GM19351 (cell line): ENCODE measurements around the gene HSDL1.
"Not testable (repeated sequence)": the region's sequence is repeated elsewhere in the genome, so short reads cannot be mapped to it uniquely, and the experiment has no call there.

Source experiments
- ATAC-seq: cut with Tn5 transposase; IDR thresholded peaks from one replicate; pipeline ENCODE4 v1.9.1; 2021; ENCODE audit warnings: mild to moderate bottlenecking, moderate library complexity; ENCODE audit not compliant: unreplicated experiment

HSDL1 gene

DNA sequence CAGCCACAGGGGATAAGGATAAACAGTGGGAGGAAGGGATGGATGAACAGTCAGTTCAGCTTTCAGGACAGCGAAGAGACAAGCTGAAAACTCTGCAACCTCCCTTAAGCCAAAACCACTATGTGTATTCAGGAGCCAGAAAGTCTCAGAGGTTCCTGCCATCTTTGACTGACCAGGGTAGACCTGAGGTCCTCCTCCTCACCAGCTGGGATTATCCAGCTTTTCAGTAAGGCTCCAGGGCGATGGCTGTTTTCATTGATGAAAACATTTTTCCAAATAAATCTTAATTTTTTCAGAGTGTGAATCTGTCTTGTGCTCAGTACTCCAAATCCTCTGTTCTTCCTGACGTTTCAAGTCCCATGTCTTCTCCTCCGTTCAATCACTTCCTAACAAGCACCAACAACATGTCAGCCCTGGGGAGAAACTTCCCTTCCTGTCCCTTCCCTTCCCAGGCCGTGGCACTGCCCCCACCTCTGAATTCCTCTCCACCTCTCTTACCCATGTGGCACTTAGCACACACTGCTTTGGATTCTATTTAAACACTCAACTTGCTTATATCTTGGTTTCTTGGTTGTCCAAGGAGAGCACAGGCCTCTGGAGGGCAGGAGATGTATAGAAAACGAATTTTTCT, 5.2 kb downstream of the HSDL1 start:
- ATAC-seq: no peak

DNA sequence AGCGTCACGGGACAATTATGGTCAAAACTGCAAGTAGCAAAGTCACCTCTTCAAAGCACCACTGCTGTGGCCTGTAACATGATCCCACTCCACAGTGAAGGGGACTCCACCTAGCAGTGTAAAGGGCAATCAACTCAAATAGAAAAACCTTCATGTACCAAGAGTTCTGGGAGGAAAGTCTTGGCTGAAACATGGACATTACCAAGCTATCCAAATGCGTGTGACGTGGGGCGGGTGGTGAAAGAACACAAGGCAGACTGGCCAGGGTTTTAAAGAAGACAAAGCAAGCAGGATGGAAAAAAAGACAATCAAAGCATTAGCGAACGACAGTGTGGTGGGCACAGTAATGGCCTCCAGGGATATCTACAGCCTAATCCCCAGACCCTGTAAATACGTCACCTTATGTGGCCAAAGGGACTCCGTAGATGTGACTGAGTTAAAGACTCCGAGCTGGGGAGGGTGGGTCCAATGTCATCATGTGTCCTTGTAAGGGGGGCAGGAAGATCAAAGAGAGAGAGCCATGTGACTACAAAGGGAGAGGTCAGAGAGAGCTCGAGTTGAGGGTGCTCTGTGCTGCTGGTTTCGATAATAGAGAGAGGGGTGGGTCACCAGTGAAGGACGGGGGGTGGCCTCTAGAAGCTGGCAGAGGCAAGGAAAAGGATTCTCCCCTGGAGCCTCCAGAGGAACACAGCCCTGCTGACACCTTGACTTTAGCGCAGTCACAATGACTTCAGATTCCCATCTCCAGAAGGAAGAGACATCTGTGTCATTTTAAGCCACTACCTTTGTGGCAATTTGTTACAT, 6.0 kb downstream of the HSDL1 start:
- peak; percentile 98 for ATAC-seq

DNA sequence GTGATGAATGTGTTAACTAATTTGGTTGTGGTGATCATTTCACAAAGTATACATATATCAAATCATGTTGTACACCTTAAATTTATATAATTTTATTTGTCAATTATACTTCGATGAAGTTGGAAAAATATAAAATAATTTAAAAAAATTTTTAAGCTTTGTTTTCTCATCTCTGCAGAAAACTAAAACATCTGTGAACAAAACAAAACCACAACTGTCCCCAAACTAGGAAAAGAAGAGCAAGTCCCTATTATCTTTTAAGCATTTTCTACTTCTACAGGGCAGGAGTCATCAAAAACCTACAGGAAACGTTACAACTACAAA, 6.5 kb downstream of the HSDL1 start:
- ATAC-seq: no peak

DNA sequence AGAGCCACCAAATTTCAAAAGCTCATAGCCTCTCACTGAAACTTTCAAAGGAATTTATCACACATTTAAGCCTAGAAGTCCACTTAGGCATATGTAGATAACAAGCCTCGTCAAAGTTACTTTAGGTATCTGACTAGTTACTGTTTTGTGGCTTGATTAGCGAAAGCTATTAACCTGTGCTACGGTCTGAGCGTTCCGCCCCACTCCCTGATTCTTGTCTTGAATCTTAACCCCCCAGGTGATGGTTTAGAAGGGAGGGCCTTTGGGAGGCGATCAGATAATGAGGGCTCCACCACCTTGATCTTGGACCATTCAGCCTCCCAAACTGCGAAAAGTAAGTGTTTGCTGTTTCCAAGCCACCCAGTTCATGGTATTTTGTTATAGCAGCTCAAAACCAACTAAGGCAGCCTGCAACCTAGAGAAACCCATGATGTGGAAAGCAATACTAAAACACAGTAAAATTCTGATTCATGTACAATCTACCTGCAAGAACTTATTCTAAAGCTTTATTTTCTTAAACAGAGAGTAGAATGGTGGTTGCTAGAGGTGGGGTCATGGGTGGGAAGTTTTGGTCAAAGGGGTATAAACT, 7.1 kb downstream of the HSDL1 start:
- ATAC-seq: no peak

DNA sequence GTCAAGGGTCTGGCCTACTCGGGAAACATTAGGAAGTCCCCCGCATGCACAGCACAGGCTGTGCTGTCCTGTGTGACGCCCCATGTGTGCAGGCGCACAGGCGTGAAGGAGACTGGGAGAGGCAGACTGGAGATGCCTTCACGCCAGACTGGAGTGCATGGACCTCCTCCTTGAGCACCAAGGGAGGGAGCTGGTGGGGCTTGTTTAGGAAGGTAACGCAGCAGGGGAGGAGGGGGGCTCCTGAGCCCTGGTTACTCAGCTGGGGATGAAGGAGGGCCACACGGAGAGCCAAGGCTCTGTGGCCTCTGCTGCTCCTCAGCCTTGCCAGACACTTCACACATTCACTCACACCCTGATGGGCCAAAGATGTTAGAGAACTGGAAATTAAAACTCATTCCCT, 7.7 kb downstream of the HSDL1 start:
- ATAC-seq: no peak

DNA sequence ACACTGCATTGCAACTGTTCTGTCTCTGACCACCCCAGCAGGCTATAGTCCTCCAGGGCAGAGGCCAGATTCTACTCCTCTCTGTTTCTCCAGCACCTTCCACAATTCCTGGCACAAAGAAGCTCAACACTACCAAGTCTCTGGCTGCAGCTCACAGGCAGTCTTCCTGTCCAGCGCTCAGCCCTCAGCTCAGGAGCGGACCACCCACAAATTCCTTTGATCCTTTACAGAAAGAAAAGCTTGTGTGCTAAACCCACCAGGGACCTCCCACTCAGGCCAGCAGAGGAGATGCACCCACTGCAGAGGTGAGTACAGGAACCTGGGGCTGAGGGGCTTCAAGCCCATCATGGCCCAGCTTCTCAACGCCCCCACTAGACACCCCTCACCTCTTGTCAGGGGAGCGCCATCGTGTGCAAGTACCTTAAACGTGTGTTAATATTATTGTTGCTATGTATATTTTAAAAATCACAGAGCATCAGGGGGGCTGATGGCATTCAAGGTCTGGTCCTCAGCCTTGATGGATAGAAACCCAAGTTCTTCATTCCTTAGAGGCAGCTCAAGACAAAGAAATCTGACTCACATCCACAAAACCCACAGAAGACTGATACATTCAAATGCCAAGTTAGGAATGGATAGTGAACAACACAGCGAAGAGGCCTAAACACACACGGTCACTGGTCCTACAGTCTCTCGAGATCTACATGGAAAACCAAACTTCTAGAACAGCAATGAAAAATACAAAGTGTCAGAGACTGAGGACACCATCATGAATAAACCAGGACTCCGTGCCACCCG, 8.4 kb downstream of the HSDL1 start:
- no peak for ATAC-seq

DNA sequence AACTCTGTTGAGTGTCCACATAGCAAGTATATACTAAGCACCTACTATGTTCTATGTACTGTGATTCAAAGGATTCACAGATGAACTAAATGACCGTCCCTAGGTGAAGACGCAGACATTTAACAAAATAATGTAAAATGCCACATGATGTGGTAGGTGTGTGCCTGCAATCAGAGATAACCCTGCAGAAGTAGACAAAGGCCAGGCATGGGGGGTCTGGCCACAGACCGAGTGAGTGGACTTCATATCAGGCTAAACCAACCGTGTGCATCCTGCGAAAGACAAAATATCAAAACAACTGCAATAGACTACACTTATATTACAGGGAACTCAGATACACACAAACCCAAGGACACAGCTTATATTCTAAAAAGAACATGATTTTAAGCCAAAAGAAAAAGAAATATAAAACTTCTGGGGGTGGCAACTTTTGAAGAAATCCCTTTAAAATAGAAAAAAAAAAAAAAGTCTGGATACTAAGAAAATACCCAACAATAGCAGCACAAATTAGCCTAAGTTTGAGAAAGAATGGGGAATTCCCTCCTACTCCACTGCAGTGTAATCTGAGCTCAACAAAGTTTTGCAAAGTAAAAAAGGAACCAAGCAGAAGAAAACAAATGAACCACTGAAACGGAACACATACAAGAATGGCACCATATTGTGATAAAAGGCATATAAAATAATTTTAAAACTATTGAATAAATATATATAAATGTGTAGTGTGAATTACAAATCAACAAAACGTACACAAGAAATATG, 12.3 kb downstream of the HSDL1 start:
- no peak for ATAC-seq

DNA sequence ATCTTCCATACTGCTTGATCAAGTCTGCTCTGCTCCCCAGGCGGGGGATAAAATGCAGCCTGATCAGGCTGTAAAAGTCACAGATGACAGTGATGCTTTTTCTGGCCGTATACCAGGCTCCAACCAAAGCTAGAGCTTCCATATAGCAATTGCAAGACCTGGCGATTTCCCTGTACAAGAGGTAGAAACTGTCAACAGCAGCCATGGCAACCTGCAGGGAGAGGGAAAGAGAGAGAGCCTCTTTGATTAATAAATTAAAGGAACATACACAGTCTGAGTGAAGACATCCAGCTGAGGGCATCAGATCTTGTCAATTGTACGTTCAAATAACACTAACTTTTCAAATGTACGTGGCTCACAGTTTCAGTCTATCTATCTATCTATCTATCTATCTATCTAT, 13.9 kb downstream of the HSDL1 start:
- ATAC-seq: no peak

DNA sequence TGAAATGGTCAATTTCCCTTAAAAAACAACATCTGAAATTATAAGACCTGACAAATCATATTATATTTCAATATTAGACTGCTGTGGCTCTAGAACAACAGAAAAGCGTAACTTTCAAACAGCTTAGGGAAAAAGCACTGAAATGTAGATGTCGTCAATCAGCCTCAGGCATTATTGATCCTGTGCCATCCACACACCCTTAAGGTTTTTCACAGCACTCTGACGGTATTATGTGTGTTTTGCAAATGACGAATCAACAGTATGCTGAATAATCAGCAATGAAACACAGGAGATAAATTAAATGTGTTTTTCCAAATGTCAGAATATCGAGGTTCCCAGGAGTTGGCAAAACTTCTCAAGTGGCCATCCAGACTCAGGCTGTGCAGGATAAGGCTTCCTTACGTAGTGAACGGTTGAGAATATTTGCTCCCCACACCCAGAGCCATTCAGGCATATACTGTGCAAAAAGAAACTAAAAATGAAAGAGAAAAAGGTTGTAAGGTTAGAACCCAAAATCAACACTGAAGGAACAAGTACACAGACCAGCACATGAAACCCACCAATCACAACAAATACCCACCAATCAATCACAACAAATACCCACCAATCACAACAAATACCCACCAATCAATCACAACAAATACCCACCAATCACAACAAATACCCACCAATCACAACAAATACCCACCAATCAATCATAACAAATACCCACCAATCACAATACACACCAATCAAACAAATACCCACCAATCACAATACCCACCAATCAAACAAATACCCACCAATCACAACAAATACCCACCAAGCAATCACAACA, 20.5 kb downstream of the HSDL1 start:
- ATAC-seq: peak; percentile 57

DNA sequence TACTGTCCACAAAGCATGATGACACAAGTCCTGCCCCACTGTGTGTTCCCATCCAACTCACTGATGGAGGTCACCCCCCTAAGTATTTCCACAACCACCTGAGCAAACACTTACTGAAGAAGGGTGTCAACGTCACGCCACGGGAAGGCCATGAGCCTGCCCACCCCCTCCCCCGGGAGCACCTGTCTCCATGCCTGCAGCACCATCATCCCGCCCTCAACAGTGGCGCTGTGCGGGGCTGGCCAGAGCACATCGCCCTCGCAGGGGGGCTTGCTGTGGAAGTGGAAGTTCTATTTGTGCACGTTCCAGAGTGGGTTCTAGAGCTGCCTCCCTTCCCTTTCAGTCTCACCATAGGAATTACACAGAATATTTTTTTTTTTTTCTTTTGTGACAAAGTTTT, 24.0 kb downstream of the HSDL1 start:
- no peak for ATAC-seq

DNA sequence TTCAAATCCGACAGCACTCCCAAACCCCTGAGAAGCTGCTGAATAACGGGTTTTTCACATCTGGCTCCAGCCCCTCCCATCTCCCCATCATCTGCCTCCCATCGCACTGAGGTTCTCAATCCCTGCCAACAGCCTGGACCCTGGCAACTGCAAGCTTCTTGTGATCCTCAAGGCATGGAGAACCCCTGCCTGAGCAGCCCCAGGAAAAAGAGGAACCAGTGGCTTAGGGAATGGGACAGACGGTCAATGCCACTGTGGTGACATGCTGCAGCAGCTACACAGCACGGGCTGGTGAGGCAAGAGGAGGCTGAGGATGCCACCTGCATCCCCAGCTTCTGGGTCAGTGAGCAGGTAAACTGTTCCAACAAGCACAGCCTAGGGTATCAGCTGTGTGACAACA, 25.0 kb downstream of the HSDL1 start:
- ATAC-seq: no peak

DNA sequence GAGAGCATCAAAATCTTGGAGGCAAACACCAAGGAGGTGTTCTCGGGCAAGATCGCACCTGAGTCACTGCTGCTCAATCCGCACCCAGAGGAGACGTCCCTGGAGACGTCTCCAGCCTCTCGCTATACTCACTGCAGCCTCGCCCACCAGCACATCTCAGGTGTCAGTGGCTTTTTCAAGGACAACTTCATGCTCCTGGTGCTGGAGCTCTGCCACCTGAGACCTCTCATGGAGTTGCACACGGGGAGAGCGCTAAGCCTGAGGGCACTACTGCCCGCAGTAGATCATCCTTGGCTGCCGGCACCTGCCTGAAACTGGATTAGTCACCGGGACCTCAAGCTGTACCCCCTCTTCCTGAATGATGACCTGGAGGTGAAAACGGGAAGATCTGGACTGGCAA, 25.6 kb downstream of the HSDL1 start:
- no peak for ATAC-seq

DNA sequence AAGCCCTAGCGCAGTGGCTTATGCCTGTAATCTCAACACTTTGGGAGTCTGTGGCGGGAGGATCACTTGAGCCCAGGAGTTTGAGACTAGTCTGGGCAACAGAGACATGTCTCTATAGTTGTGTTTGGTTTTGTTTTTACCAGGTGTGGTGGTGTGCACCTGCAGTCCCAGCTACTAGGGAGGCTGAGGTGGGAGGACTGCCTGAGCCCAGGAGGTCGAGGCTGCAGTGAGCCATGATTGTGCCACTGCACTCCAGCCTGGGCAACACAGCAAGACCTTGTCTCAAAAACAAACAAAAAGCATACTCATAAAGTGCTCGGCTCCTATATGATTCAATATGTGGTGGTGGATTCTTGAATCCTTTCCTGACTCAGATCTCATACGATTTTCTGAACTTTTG, 26.7 kb downstream of the HSDL1 start:
- not testable (repeated sequence) for ATAC-seq

DNA sequence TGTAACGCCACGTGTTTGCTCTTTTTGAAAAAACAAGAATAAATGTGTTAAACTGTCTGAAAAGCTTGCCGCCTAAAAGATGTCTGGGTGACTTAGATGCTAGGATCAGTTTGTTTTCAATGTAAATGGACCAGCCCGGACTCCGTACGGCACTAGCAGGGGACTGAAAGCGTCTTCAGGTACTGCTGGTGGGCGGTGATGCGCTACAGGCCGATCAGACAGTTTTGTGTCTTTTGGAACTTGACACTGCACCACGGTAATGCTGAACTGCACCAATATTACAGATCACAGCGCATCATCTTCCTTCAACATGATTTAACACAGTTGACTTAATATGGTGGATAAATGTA, 27.5 kb downstream of the HSDL1 start:
- ATAC-seq: no peak

DNA sequence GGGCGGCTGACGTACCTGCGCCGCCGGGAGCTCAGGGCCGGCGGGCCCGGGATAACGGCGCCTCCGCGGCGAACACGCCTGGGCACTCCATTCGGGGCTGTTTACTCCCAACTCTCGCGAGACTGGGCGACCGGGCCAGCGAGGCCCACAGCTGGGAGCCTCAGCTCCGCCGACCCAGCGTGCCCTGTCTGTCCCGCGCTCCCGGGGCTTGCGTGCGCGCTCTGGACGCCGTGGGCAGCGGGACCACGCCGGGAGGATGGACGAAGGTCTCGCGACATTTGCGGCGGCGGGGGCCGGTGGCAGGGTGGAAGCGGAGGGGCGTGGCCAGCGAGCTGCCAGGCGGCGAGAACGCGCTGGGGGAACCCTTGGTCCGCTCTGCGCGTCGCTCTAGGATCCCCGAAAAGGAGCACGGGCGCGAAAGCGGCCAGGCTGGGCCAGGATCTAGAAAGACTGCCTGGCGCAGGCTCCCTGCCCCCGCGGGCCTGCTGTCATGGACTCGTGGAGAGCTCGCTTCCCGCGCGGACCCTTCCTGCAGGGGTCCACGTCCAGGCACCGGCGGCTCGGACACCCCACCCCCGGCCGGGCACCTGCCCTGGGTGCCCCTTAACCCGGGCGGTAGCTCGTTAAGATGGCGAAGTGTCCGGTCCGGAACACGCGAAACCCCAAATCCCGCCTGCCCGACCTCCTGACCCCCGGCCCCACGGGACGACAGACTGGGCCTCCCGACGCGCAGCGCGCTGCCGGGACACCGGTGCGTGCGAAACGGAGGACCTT, 28.1 kb downstream of the HSDL1 start, which contains the start of gene MBTPS1:
Gene MBTPS1, minus strand, starts transcription at position 223 of the 774 bp plus-strand sequence. CDS start 15,159 bp downstream, outside the sequence.
- ATAC-seq: peak; percentile 92

DNA sequence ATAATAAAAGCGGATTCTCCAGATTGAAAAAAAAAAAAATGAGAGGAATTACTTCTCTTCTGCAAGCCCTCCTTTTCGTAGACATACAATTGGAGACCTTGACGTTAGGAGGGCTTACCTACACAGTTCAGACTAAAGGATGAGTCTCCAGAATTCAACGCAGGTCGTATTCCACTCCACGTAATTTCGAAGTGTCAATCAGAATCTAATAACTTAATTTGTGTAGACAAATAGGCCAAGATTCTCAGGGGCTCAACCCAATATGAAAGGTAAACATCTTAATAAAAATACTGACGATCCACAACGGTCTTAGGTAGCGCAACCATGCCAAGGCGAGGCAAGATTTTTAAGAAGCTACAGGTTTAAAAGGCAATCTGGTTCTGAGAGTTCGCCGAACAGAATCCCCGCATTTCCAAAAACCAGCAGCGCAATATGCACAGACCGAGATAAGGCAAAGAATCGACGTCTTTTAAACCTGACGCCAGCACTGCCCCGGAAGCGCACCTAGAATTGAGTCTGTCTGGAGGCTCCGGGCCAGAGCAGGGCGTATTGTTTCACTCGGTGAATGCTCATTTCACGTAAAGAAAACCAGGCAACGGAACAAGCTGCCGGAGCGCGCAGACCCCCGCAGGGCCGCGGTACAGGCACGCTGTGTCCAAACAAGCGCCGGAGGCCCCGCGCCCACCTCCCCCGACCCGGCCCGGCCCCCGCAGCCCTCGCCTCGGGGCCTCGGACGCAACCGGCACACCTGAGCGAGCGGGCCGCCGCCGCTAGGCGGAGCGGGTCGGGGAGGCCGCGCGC, 28.9 kb downstream of the HSDL1 start:
- peak; percentile 41 for ATAC-seq

DNA sequence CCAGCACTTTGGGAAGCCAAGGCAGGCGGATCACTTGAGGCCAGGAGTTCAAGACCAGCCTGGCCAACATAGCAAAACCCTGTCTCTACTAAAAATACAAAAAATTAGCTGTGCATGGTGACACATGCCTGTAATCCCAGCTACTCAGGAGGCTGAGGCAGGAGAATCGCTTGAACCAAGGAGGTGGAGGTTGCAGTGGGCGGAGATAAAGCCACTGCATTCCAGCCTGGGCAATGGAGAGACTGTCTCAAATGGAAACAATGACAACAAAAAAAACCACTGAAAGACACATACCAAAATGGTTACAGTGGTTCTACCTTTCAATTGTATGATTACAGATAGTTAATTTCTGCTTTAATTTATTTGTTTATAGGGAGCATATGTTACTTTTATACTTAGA, 33.0 kb downstream of the HSDL1 start:
- ATAC-seq: not testable (repeated sequence)

DNA sequence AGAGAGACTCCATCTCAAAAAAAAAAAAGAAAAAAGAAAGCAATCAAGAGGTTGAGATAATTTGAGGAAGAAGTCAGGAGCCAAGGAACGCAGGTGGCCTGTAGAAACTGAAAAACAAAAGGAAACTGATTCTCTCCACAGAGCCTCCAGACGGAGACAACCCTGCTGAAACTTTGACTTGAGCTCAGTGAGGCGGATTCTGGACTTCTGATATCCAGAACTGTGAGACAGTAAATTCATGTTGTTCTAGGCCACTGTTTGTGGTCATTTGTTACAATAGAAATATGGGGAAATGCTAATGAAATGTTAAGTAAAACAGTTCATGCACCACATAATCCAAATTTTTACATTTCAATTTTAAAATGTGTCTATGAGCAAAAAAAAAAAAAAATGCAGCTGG, 33.5 kb downstream of the HSDL1 start:
- no peak for ATAC-seq
